Activated CD4-positive, CD25-positive, alpha-beta regulatory T cell treated with anti-CD3 and anti-CD28 coated beads, Interleukin-2, amount 50 U/mL, for 72 hours (primary cell): ENCODE results near the gene PSME2.

Experiments
- DNase-seq: peaks from one replicate; pipeline ENCODE4 v3.0.0; 2021

The PSME2 gene

DNA sequence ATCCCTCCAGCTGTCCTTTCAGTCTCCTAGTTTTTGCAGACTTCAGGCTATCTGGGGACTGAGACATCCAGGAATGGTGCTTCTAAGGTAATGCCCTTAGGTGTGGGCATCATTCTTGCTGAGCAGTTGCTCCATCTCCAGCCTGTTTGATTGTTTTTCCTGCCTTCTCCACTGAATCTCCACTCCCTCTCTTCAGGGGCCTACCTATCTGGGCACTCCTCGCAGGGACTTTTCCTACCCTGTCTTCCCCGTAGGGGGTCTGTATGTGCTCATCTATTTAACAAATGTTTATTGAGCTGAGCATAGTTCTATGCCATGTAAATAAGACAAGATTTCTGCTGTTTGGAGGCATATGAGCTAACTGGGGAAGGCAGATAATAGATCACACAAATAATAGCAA lies 13.4 kb downstream of the PSME2 start:
- DNase-seq = no peak

DNA sequence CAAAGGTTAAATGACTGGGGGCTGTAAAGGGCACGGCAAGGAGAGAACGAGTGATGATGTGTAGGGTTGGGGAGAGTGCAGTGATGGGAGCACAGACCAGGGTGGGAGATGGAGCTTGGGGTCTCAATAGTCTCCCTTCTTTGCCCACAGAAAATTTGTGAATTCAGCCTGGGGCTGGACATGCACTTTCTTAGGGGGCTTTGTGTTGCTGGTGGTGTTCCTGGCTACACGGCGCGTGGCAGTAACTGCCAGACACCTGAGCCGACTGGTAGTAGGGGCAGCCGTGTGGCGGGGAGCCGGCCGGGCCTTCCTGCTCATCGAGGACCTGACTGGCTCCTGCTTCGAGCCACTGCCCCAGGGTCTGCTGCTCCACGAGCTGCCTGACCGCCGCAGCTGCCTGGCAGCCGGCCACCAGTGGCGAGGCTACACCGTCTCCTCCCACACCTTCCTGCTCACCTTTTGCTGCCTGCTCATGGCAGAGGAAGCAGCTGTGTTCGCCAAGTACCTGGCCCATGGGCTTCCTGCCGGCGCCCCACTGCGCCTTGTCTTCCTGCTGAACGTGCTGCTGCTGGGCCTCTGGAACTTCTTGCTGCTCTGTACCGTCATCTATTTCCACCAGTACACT lies 14.2 kb downstream of the PSME2 start:
- peak; percentile 42 for DNase-seq

GRCh38 chr14:24131549-24131966 lies 14.9 kb downstream of the PSME2 start:
- no peak for DNase-seq

- no peak for DNase-seq
These were observed 15.5 kb downstream of the PSME2 start for GRCh38 chr14:24130717-24131548.

GRCh38 chr14:24130380-24130716 lies 16.1 kb downstream of the PSME2 start, which contains the start of gene FITM1:
Gene FITM1 (plus strand): TSS chr14:24130659. CDS start chr14:24131564, 905 bp downstream.
- no peak for DNase-seq

DNA sequence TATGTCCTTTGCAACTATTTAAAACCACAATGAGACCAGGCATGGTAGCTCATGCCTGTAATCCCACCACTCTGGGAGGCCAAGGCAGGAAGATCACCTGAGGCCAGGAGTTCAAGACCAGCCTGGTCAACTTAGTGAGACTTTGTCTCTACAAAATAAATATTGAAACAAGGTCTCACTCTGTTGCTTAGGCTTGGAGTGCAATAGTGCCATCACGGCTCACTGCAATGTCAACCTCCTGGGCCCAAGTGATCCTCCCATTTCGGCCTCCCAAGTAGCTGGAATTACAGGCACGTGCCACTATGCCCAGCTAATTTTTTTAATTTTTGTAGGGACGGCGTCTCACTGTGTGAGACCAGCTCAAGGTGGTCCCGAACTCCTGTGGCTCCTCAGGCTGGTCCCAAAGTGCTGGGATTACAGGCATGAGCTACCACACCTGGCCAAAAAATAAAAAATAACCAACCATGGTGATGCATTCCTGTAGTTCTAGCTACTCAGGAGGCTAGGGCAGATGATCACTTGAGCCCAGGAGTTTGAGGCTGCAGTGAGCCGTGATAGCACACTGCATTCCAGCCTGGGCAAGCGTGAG lies 16.9 kb downstream of the PSME2 start:
- DNase-seq = no peak

- no peak for DNase-seq
These were observed 18.7 kb downstream of the PSME2 start for GRCh38 chr14:24127673-24128072.

DNA sequence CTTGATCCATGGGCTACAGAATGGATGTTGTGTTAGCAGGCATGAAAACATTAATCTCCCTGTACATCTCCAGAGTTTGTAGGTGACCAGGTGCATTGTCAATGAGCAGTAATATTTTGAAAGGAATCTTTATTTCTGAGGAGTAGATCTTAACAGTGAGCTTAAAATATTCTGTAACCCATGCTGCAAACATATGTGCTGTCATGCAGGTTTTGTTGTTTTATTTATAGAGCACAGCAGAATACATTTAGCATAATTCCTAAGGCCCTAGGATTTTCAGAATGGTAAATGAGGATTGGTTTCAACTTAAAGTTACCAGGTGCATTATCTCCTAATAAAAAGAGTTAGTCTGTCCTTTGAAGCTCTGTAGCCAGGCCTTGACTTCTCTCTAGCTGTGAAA lies 19.5 kb downstream of the PSME2 start:
- no peak for DNase-seq

DNA sequence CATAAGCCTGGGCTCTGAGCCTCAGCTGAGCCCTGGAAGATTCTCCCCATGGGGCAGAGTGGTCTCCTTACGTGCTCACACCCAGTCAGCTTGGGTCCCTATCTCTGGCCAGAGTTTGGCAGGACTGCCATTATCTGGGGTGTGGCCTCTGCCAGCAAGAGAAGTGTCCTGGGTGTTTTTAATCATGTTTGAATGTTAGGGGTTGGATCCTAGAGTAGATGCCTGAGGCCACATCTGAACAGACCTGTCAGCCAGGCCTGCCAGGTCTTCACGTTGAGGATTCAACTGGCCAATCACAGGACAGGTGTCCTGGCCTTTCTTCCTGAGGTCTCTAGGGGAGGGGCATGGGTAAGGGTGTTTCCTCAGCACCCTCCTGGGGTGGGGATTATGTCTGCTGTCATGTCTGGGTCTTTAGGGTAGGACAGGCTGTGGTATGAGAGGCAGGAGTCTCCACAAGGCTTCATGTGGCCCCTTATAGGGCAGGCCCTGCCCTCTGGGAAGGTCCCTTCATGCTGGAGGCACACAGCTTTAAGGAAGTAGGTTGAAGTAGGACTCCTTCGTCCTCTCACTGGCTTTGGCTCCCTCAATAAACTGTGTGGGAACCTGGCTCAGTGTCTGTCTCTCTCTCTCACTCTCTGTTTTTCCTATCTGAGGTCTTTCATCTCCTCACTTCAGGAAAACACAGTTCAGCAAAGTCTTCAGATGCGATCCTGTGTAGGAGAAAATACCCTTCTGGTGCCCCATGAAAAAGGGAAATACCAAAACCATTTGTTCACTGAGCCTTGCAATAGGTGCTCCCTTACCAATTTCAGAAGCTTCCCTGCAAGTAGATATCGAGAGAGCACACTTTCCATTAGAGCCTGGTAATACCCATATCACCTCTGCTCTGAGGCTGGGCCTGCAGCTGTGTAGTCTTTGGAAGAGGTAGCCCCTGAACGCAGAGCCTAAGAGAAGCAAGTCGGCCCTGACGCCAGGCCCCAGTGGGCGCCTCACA lies 22.7 kb downstream of the PSME2 start:
- no peak for DNase-seq

GRCh38 chr14:24122898-24123297 lies 23.5 kb downstream of the PSME2 start:
- no peak for DNase-seq

DNA sequence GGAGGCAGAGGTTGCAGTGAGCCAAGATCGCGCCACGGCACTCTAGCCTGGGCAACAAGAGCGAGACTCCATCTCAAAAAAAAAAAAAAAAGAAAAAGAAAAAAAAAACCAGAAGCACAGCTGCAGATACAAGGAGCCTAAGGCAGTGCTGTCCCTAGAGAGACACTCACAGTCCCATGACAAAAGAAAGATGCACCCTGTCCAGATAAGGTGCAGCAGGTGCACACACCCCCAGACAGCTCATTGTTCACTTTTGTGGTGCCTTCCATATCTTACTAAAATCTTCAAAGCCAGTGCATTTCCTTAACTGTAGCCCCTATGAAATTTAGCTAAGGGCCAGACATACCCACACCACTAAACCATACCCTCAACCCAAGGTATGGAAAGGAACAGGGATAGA lies 24.0 kb downstream of the PSME2 start:
- no peak for DNase-seq

GRCh38 chr14:24121210-24121609 lies 25.2 kb downstream of the PSME2 start:
- no peak for DNase-seq

GRCh38 chr14:24119691-24120090 lies 26.7 kb downstream of the PSME2 start:
- no peak for DNase-seq

- DNase-seq = no peak
These were observed 29.2 kb downstream of the PSME2 start for GRCh38 chr14:24117179-24117578.

GRCh38 chr14:24116128-24116814 lies 30.1 kb downstream of the PSME2 start:
- no peak for DNase-seq

DNA sequence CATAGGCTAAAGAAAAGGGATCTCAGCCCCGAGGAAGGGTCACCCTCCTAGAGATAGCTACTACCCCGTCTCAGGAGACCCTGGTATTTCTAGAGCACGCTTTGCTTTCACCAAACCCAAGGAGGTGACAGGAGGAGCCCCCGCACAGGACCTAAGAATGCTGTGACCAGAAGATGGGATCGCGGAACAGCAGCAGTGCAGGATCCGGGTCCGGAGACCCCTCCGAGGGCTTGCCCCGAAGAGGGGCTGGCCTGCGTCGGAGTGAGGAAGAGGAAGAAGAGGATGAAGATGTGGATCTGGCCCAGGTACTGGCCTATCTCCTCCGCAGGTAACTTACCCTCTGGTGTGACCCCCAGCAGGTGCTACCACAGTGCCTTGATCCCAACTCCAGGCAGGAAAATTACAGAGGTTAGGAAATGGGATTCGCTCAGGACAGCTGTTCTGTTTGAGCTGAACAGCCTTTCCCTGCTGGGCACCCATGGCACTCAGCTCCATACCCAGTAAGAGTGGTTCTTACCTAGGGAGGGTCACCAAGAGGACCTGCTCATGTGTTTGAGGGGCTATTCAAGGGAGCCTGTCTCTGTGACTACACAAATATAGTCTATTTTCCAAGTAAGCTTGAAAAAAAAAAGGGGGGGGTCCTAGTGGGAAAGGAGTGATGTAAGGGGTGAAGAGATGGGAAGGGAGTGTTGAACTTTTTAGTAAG lies 30.8 kb downstream of the PSME2 start:
- no peak for DNase-seq

- DNase-seq = peak; percentile 97
These were observed 31.6 kb downstream of the PSME2 start, which contains the start of the genes DCAF11 and NRL for GRCh38 chr14:24114532-24115421. Gene DCAF11 (plus strand): TSS chr14:24114777. CDS start chr14:24115595, 818 bp downstream. Gene NRL (minus strand): TSS chr14:24114949. CDS start chr14:24082848, 32,101 bp downstream.

GRCh38 chr14:24113801-24114531 lies 32.4 kb downstream of the PSME2 start:
- peak; percentile 72 for DNase-seq

- no peak for DNase-seq
These were observed 33.0 kb downstream of the PSME2 start for GRCh38 chr14:24113379-24113800.
